K562 (cell line): ENCODE data around the gene SLC48A1. TPM values are rescaled to one million over a fixed set of nuclear protein-coding genes. Genes with fewer than 3 reads are reported as not detected.

Experiments
- CHD1 ChIP-seq: fragments of 200-600 bp; sonication (generic); IDR thresholded peaks from one replicate; pipeline ENCODE4 v1.6.1; 2012; ENCODE audit warnings: mild to moderate bottlenecking, moderate library complexity, low read length, inconsistent platforms
- CREB5 ChIP-seq: fragments of 250-450 bp; sonication (Bioruptor Pico); IDR thresholded peaks from 2 replicates; pipeline ENCODE4 v1.5.0; 2020; ENCODE audit warnings: mild to moderate bottlenecking
- CREM ChIP-seq: IDR thresholded peaks from 2 replicates; pipeline ENCODE4 v1.6.1; 2014; ENCODE audit warnings: antibody characterized with exemption, low read depth
- E2F4 ChIP-seq: sonication (generic); formaldehyde crosslinking; IDR thresholded peaks from 2 replicates; pipeline ENCODE4 v1.8.0; 2022; ENCODE audit warnings: mild to moderate bottlenecking, low read depth, missing genetic modification reagents
- ERF ChIP-seq: fragments of 450-650 bp; formaldehyde crosslinking; IDR thresholded peaks from 2 replicates; pipeline ENCODE4 v1.4.0; 2020; ENCODE audit warnings: mild to moderate bottlenecking, mixed read lengths
- HSF4 ChIP-seq: fragments of 250-450 bp; sonication (Bioruptor Pico); IDR thresholded peaks from 2 replicates; pipeline ENCODE4 v2.1.2; 2022; ENCODE audit warnings: mild to moderate bottlenecking, moderate library complexity, borderline replicate concordance
- PTRF ChIP-seq: fragments of 450-650 bp; IDR thresholded peaks from 2 replicates; pipeline ENCODE4 v1.6.1; 2016; ENCODE audit warnings: mild to moderate bottlenecking, missing genetic modification characterization, missing compliant biosample characterization
- RBM39 ChIP-seq: fragments of 200-400 bp; formaldehyde crosslinking; optimal IDR thresholded peaks from 2 replicates; pipeline ENCODE3; 2018; ENCODE audit warnings: low read depth, low read length
- RFX7 ChIP-seq: fragments of 250-450 bp; sonication (Bioruptor Pico); IDR thresholded peaks from 2 replicates; pipeline ENCODE4 v1.5.1; 2021; ENCODE audit warnings: mild to moderate bottlenecking
- SNRNP70 ChIP-seq: fragments of 200-400 bp; formaldehyde crosslinking; optimal IDR thresholded peaks from 2 replicates; pipeline ENCODE3; 2017; ENCODE audit warnings: low read depth, low read length
- SRSF1 ChIP-seq: fragments of 200-400 bp; formaldehyde crosslinking; IDR thresholded peaks from 2 replicates; pipeline ENCODE4 v1.6.1; 2017; ENCODE audit warnings: mild to moderate bottlenecking, low read depth, low read length, moderate library complexity
- TRIM24 ChIP-seq, 2 experiments: fragments of 450-650 bp; IDR thresholded peaks; 2 replicates each; pipeline ENCODE4 v1.6.1; 2016
- ZBTB8A ChIP-seq: fragments of 450-650 bp; IDR thresholded peaks from 2 replicates; pipeline ENCODE4 v1.6.1; 2018; ENCODE audit warnings: mild to moderate bottlenecking, moderate library complexity; ENCODE audit not compliant: partially characterized antibody
- ZNF175 ChIP-seq: fragments of 200-800 bp; sonication (Bioruptor generic); IDR thresholded peaks from 2 replicates; pipeline ENCODE4 v1.6.1; 2016; ENCODE audit warnings: low read depth, mild to moderate bottlenecking, missing genetic modification characterization, missing compliant biosample characterization
- ZNF384 ChIP-seq: IDR thresholded peaks from 2 replicates; pipeline ENCODE4 v1.6.1; 2012; ENCODE audit warnings: low read depth, low read length, improper control_type of control experiment
- ZNF431 ChIP-seq: sonication (generic); formaldehyde crosslinking; IDR thresholded peaks from 2 replicates; pipeline ENCODE4 v1.8.0; 2022; ENCODE audit warnings: mild to moderate bottlenecking, missing genetic modification reagents
- ZNF668 ChIP-seq: fragments of 250-450 bp; sonication (Bioruptor Pico); IDR thresholded peaks from 2 replicates; pipeline ENCODE4 v1.8.0; 2022; ENCODE audit warnings: mild to moderate bottlenecking, inconsistent platforms
- ZNF766 ChIP-seq: fragments of 200-800 bp; sonication (Bioruptor generic); conservative IDR thresholded peaks from 2 replicates; pipeline ENCODE4 v1.6.1; 2016; ENCODE audit warnings: missing genetic modification characterization, missing compliant biosample characterization
- ZNF780A ChIP-seq: fragments of 250-450 bp; sonication (Bioruptor Pico); IDR thresholded peaks from 2 replicates; pipeline ENCODE4 v1.5.0; 2021; ENCODE audit warnings: mild to moderate bottlenecking
- polyA plus RNA-seq, 8 experiments: library from polyadenylated mRNA; depleted of rRNA in 4 of 8; stranded (reverse) in 5 of 8; unstranded in 3 of 8; fragments of >200 nt; fragmentation: Nextera tagmentation in 2 of 8; fragmentation: Illumina TruSeq in 1 of 8; extraction: Ambion mirVana in 2 of 8; extraction: Trizol in 1 of 8; gene quantifications; 2 replicates each; pipeline versions ENCODE4 v1.2.1 to v1.2.3, GENCODE V29; 2011 to 2014; ENCODE audit warnings: inconsistent platforms in 1 of 8, missing spikeins in 1 of 8
- total RNA-seq, 7 experiments: library from RNA; depleted of rRNA in 6 of 7; stranded (reverse); fragments of >200 nt in 6 of 7; fragmentation: Illumina TruSeq in 2 of 7; extraction: Trizol in 2 of 7; gene quantifications; 2 replicates each; pipeline versions ENCODE4 v1.2.1 to v1.2.3, GENCODE V29; 2011 to 2021; ENCODE audit warnings: low replicate concordance in 1 of 7
- TF ChIP-seq, protein P1 (sequence below): fragments of 250-450 bp; sonication (Bioruptor Pico); IDR thresholded peaks from 2 replicates; pipeline ENCODE4 v1.4.0; 2020

Gene SLC48A1
- total and polyA plus RNA-seq, 9 of the 15 experiments (the other 6 are each of a cell fraction or from before 2014, with no cell fraction given) = 10.7 to 37.5 (median 18.7) TPM

- no peak for TF ChIP-seq ZBTB8A
- peak; percentile 68; the same call in 1 of the 2 replicates for TF ChIP-seq SRSF1
- no peak for TF ChIP-seq PTRF (tag)
- TF ChIP-seq RFX7 (CRISPR knock-in tag) = no peak
- 0 out of 2 replicates have a peak, but pooled peaks have one; percentile 52 for TF ChIP-seq ZNF431 (CRISPR knock-in tag)
- no peak for TF ChIP-seq TRIM24 (IDR thresholded peaks at IDR 0.05)
- TF ChIP-seq ZNF780A = no peak
- TF ChIP-seq SNRNP70 = no peak
- TF ChIP-seq, protein P1, sequence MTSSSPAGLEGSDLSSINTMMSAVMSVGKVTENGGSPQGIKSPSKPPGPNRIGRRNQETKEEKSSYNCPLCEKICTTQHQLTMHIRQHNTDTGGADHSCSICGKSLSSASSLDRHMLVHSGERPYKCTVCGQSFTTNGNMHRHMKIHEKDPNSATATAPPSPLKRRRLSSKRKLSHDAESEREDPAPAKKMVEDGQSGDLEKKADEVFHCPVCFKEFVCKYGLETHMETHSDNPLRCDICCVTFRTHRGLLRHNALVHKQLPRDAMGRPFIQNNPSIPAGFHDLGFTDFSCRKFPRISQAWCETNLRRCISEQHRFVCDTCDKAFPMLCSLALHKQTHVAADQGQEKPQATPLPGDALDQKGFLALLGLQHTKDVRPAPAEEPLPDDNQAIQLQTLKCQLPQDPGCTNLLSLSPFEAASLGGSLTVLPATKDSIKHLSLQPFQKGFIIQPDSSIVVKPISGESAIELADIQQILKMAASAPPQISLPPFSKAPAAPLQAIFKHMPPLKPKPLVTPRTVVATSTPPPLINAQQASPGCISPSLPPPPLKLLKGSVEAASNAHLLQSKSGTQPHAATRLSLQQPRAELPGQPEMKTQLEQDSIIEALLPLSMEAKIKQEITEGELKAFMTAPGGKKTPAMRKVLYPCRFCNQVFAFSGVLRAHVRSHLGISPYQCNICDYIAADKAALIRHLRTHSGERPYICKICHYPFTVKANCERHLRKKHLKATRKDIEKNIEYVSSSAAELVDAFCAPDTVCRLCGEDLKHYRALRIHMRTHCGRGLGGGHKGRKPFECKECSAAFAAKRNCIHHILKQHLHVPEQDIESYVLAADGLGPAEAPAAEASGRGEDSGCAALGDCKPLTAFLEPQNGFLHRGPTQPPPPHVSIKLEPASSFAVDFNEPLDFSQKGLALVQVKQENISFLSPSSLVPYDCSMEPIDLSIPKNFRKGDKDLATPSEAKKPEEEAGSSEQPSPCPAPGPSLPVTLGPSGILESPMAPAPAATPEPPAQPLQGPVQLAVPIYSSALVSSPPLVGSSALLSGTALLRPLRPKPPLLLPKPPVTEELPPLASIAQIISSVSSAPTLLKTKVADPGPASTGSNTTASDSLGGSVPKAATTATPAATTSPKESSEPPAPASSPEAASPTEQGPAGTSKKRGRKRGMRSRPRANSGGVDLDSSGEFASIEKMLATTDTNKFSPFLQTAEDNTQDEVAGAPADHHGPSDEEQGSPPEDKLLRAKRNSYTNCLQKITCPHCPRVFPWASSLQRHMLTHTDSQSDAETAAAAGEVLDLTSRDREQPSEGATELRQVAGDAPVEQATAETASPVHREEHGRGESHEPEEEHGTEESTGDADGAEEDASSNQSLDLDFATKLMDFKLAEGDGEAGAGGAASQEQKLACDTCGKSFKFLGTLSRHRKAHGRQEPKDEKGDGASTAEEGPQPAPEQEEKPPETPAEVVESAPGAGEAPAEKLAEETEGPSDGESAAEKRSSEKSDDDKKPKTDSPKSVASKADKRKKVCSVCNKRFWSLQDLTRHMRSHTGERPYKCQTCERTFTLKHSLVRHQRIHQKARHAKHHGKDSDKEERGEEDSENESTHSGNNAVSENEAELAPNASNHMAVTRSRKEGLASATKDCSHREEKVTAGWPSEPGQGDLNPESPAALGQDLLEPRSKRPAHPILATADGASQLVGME = no peak
- TF ChIP-seq HSF4 (CRISPR knock-in tag) = no peak
- TF ChIP-seq CREM = peak; percentile 43
- no peak for TF ChIP-seq ZNF384
- TF ChIP-seq RBM39 = peak; percentile 38
- no peak for TF ChIP-seq ERF (CRISPR knock-in tag)
- TF ChIP-seq CREB5 = no peak
- TF ChIP-seq ZNF175 = no peak; the same call in 1 of the 2 replicates
- no peak for TF ChIP-seq ZNF766 (CRISPR knock-in tag)
- peak; percentile 43 for TF ChIP-seq CHD1
- no peak for TF ChIP-seq E2F4
- TF ChIP-seq ZNF668 = no peak
Measured at GRCh38 chr12:47758834-47759690, 14.0 kb upstream of the SLC48A1 start, which contains the start of gene RAPGEF3 (continued).
